NB4 (cell line): ENCODE data around the gene NTN1.

Source experiments
- DNase-seq: peaks from one replicate; pipeline ENCODE4 v3.0.0; 2010; ENCODE audit warnings: low read depth
- H3K4me3 ChIP-seq: one replicate; pipeline ENCODE4 v1.5.1; 2011; ENCODE audit warnings: mild to moderate bottlenecking, low read depth, low read length, moderate library complexity
- CTCF ChIP-seq: IDR thresholded peaks from one replicate; pipeline ENCODE4 v1.5.1; 2012; ENCODE audit warnings: low read depth, low read length
- MAX ChIP-seq: IDR thresholded peaks from 2 replicates; pipeline ENCODE4 v1.6.1; 2011; ENCODE audit warnings: low read depth, low read length
- MYC ChIP-seq: IDR thresholded peaks from 2 replicates; pipeline ENCODE4 v1.6.1; 2011; ENCODE audit warnings: low read depth, low read length
- POLR2A ChIP-seq: IDR thresholded peaks from 2 replicates; pipeline ENCODE4 v1.6.1; 2011; ENCODE audit warnings: mild to moderate bottlenecking; ENCODE audit not compliant: insufficient read length; ENCODE audit errors: extremely low read depth

Gene NTN1

GRCh38 chr17:9123594-9124553 is 102.6 kb downstream of the NTN1 start:
- DNase-seq: no peak
- H3K4me3 ChIP-seq: no peak overlapping the region
- TF ChIP-seq MYC (no peak), POLR2A (no peak), CTCF (no peak), MAX (no peak)

- TF ChIP-seq POLR2A: no peak
- TF ChIP-seq MAX: no peak
- no peak for TF ChIP-seq CTCF
- no peak for TF ChIP-seq MYC
- DNase-seq: no peak
- no peak overlapping the region for H3K4me3 ChIP-seq
These were observed 103.2 kb downstream of the NTN1 start for GRCh38 chr17:9124554-9124935.

- H3K4me3 ChIP-seq: no peak overlapping the region
- no peak for DNase-seq
- TF ChIP-seq MAX (no peak), MYC (no peak), POLR2A (no peak), CTCF (no peak)
These were observed 104.4 kb downstream of the NTN1 start for GRCh38 chr17:9125722-9126121.

- H3K4me3 ChIP-seq: no peak overlapping the region
- DNase-seq: no peak
- TF ChIP-seq MAX: no peak
- no peak for TF ChIP-seq MYC
- no peak for TF ChIP-seq POLR2A
- no peak for TF ChIP-seq CTCF
These were observed 106.0 kb downstream of the NTN1 start for GRCh38 chr17:9127340-9127739.

GRCh38 chr17:9131371-9131770 is 110.1 kb downstream of the NTN1 start:
- no peak for TF ChIP-seq MAX
- no peak for TF ChIP-seq CTCF
- TF ChIP-seq POLR2A: no peak
- TF ChIP-seq MYC: no peak

More at GRCh38 chr17:9131371-9131770, 110.1 kb downstream of the NTN1 start:
- no peak for DNase-seq
- H3K4me3 ChIP-seq: no peak overlapping the region
